ENCODE data around the gene DDX17.

Gene DDX17

DNA sequence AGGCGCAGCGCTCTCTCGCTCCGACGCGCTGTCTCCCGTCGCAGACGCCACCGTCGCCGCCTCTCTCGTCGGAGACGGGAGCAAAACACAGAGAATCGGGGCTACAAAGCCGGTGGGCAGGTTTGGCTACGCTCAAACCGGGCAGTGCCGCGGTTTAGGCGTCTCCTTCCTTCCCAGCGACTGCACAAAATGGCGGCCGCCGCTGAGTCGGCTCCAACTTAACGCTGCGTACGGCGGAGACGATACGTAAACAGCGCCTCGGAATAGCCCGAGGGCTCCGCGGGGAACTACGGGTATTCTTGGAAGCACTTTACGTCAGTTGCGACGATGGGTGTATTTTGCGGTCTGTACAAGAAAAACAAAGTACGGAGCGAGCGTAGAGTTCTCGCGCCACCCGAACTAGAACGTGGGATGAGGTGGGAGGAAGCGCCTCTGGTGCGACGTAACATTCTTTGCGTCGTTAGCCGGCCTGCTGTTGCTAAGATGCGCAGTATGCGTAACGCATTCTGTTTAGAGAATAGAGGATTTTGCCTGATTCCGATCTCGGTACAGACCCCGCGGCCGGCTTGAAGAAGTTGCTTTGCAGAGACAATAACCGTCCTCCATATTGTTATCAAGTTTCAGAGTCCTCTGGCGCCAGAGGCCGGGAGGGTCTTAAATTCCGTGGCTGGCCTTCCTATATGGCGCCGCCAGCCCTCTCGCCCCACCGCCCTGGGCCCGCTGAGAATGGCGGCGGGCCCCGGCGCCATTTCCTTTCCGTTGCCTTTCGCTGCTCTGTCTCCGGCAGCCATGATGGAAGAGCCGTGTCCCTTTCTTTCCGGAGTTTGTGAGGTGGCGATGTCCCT is at the start of gene DDX17:
Gene DDX17, minus strand, starts transcription at position 194 of the 845 bp plus-strand sequence.
- Mint-ChIP-seq H3K27me3 (no peaks in the 10 kb centered on the region), H3K9me3 (no peaks in the 10 kb centered on the region), H3K4me1 (peaks cover 37% of the 10 kb centered on the region), H3K27ac (peak within 1 kb of the TSS; percentile 99), H3K4me3 (peak within 1 kb of the TSS; percentile 96), H3K36me3 (ENCODE audit: low read depth) (peaks cover 41% of the 10 kb centered on the region)
- DNase-seq = peak; percentile 94
- ATAC-seq = peak; percentile 86

GRCh38 chr22:38554281-38554680 is 48.2 kb upstream of the DDX17 start:
- ATAC-seq (no peak), DNase-seq (no peak)
- Mint-ChIP-seq H3K9me3 (no peaks in the 10 kb centered on the region), H3K4me1 (no peaks in the 10 kb centered on the region), H3K27ac (no peak overlapping the region), H3K27me3 (no peaks in the 10 kb centered on the region), H3K36me3 (ENCODE audit: low read depth) (peaks cover 3% of the 10 kb centered on the region), H3K4me3 (no peak overlapping the region)

GRCh38 chr22:38549101-38549894 is 43.2 kb upstream of the DDX17 start:
- ATAC-seq = no peak
- no peaks in the 10 kb centered on the region for H3K4me1 Mint-ChIP-seq
- peaks cover 5% of the 10 kb centered on the region for H3K9me3 Mint-ChIP-seq
- DNase-seq = no peak
- peak overlapping the region; percentile 19 for H3K27ac Mint-ChIP-seq
- H3K4me3 Mint-ChIP-seq = no peak overlapping the region
- no peaks in the 10 kb centered on the region for H3K27me3 Mint-ChIP-seq
- H3K36me3 Mint-ChIP-seq (ENCODE audit: low read depth) = peaks cover 12% of the 10 kb centered on the region

- H3K27me3 Mint-ChIP-seq = no peaks in the 10 kb centered on the region
- H3K4me3 Mint-ChIP-seq = no peak overlapping the region
- peaks cover 15% of the 10 kb centered on the region for H3K36me3 Mint-ChIP-seq (ENCODE audit: low read depth)
- peaks cover 21% of the 10 kb centered on the region for H3K9me3 Mint-ChIP-seq
- H3K27ac Mint-ChIP-seq = no peak overlapping the region
- DNase-seq (no peak), ATAC-seq (no peak)
- no peaks in the 10 kb centered on the region for H3K4me1 Mint-ChIP-seq
Observed at GRCh38 chr22:38540701-38541100, 34.6 kb upstream of the DDX17 start.

DNA sequence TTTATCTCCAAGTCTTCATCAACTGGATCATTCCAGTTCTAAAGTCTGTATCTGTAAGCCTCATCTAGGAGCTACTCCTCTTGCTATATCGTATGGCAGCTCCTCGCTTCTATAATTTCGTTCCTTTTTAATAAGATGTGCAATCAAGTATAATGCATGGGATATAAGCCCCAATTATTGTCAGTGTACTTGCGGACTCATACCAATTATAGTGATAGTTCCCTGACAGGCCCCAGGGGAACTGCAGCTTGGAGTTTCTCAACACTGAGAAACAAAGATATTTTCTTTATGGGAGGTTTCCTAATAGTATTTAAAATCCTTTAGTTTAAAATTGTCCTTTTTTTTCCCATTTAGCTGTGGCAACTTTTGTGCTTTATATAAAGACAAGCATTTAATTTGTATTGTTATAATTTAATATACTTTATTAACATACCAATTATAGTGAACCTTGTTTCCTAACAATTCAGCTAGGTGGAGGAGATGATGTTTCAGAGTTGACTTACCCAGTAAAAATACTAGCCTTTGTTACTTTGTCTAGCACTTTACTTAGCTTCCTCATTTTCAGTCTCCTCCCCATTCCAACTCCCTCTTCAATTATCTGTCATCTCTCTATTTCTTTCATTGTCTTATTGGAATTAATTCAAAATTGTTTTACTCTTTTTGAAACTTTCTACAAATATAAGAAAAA is 25.3 kb upstream of the DDX17 start:
- DNase-seq (no peak), ATAC-seq (peak; percentile 24)
- no peaks in the 10 kb centered on the region for H3K27me3 Mint-ChIP-seq
- no peaks in the 10 kb centered on the region for H3K9me3 Mint-ChIP-seq
- H3K27ac Mint-ChIP-seq = peak overlapping the region; percentile 95
- H3K36me3 Mint-ChIP-seq (ENCODE audit: low read depth) = no peaks in the 10 kb centered on the region
- H3K4me3 Mint-ChIP-seq = peak overlapping the region; percentile 70
- peaks cover 17% of the 10 kb centered on the region for H3K4me1 Mint-ChIP-seq

- Mint-ChIP-seq H3K36me3 (ENCODE audit: low read depth) (peaks cover 1% of the 10 kb centered on the region), H3K4me3 (no peak overlapping the region), H3K27me3 (peaks cover 2% of the 10 kb centered on the region), H3K9me3 (no peaks in the 10 kb centered on the region), H3K4me1 (no peaks in the 10 kb centered on the region), H3K27ac (no peak overlapping the region)
- DNase-seq = no peak
- ATAC-seq = no peak
Observed at GRCh38 chr22:38524429-38524828, 18.3 kb upstream of the DDX17 start.

DNA sequence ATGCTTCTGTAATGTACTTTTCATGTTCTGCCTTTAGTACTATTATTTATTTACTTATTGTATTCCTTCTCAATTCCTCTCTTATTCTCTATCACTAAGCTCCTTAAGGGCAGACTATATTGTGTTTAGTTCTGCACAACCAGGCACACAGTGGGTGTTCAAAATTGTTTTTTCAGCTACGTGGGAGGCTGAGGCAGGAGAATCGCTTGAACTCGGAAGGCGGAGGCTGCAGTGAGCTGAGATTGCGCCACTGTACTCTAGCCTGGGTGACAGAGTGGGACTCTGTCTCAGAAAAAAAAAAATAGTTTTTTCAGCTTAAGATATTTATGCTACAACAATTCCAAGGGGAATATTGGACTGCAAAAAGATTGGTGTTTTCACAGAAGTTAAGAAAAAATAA is 17.4 kb upstream of the DDX17 start:
- peaks cover 3% of the 10 kb centered on the region for H3K36me3 Mint-ChIP-seq (ENCODE audit: low read depth)
- DNase-seq = no peak
- H3K4me1 Mint-ChIP-seq = no peaks in the 10 kb centered on the region
- H3K27ac Mint-ChIP-seq = no peak overlapping the region
- no peak overlapping the region for H3K4me3 Mint-ChIP-seq
- H3K27me3 Mint-ChIP-seq = peaks cover 2% of the 10 kb centered on the region
- ATAC-seq = no peak
- no peaks in the 10 kb centered on the region for H3K9me3 Mint-ChIP-seq

- DNase-seq = no peak
- H3K27ac Mint-ChIP-seq = no peak overlapping the region
- no peaks in the 10 kb centered on the region for H3K9me3 Mint-ChIP-seq
- H3K4me3 Mint-ChIP-seq = no peak overlapping the region
- H3K36me3 Mint-ChIP-seq (ENCODE audit: low read depth) = peaks cover 3% of the 10 kb centered on the region
- H3K27me3 Mint-ChIP-seq = peaks cover 2% of the 10 kb centered on the region
- ATAC-seq = no peak
- H3K4me1 Mint-ChIP-seq = no peaks in the 10 kb centered on the region
Observed at GRCh38 chr22:38523029-38523428, 16.9 kb upstream of the DDX17 start.

GRCh38 chr22:38519453-38520250 is 13.5 kb upstream of the DDX17 start:
- H3K4me1 Mint-ChIP-seq = no peaks in the 10 kb centered on the region
- DNase-seq (no peak), ATAC-seq (no peak)
- peaks cover 3% of the 10 kb centered on the region for H3K36me3 Mint-ChIP-seq (ENCODE audit: low read depth)
- H3K9me3 Mint-ChIP-seq = no peaks in the 10 kb centered on the region
- H3K4me3 Mint-ChIP-seq = no peak overlapping the region
- H3K27ac Mint-ChIP-seq = no peak overlapping the region
- H3K27me3 Mint-ChIP-seq = peaks cover 2% of the 10 kb centered on the region

DNA sequence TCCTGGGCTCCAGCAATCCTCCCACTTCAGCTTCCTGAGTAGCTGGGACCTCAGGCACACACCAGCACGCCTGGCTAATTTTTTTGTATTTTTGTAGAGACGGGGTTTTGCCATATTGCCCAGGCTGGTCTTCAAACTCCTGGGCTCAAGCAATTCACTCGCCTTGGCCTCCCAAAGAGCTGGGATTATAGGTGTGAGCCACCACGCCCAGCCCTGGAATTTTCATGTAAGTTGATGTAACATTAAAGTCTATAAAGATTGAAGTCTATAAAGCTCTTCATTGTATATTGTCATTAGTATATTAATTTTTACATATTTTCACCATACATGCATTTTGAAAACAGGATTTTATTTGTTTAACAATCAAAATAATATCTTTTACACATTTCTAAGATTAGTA is 12.5 kb upstream of the DDX17 start:
- no peak overlapping the region for H3K27ac Mint-ChIP-seq
- DNase-seq = no peak
- H3K4me3 Mint-ChIP-seq = no peak overlapping the region
- no peak for ATAC-seq
- H3K9me3 Mint-ChIP-seq = no peaks in the 10 kb centered on the region
- peaks cover 2% of the 10 kb centered on the region for H3K27me3 Mint-ChIP-seq
- no peaks in the 10 kb centered on the region for H3K4me1 Mint-ChIP-seq
- peaks cover 3% of the 10 kb centered on the region for H3K36me3 Mint-ChIP-seq (ENCODE audit: low read depth)

GRCh38 chr22:38513063-38513462 is 7.0 kb upstream of the DDX17 start:
- H3K36me3 Mint-ChIP-seq (ENCODE audit: low read depth) = no peaks in the 10 kb centered on the region
- ATAC-seq = peak; percentile 92
- peak; percentile 33 for DNase-seq
- H3K4me3 Mint-ChIP-seq = no peak overlapping the region
- no peak overlapping the region for H3K27ac Mint-ChIP-seq
- H3K27me3 Mint-ChIP-seq = no peaks in the 10 kb centered on the region
- peaks cover 8% of the 10 kb centered on the region for H3K4me1 Mint-ChIP-seq
- H3K9me3 Mint-ChIP-seq = no peaks in the 10 kb centered on the region

- no peak for DNase-seq
- no peak for ATAC-seq
- Mint-ChIP-seq H3K27ac (no peak overlapping the region), H3K36me3 (ENCODE audit: low read depth) (peaks cover 2% of the 10 kb centered on the region), H3K4me1 (peaks cover 15% of the 10 kb centered on the region), H3K9me3 (no peaks in the 10 kb centered on the region), H3K27me3 (no peaks in the 10 kb centered on the region), H3K4me3 (no peak overlapping the region)
Observed at GRCh38 chr22:38510416-38510970, 4.4 kb upstream of the DDX17 start.

GRCh38 chr22:38505541-38506117 is 482 bp downstream of the DDX17 start:
- Mint-ChIP-seq H3K9me3 (no peaks in the 10 kb centered on the region), H3K36me3 (ENCODE audit: low read depth) (peaks cover 47% of the 10 kb centered on the region), H3K4me3 (peak overlapping the region; percentile 96), H3K27ac (peak overlapping the region; percentile 99), H3K27me3 (no peaks in the 10 kb centered on the region), H3K4me1 (peaks cover 43% of the 10 kb centered on the region)
- ATAC-seq = peak; percentile 16
- DNase-seq = peak; percentile 66
